Measurements from ENCODE around the gene NSUN7.

Gene NSUN7

DNA sequence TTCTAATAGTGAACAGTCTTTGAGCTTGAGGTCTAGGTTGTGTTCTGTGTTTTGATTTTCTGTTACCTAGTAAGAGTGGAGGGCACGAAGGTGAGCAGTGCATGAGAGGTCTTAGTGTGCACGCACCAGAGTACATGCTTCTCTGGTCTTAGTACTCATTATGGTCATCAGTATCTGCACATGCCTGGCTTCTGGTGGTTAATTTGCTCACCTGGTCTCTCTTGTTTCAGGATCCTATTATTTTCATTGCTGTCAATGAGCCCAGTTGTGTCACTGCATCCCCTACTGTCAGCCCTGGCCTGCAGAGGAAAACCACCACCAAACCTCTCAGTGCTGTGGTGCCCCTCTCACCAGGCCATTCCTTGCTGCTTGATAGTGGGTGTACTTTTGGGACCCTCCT is 54.8 kb downstream of the NSUN7 start:
- H3K27me3 ChIP-seq (ENCODE audit: control insufficient read depth, low read length): no peaks in the 10 kb centered on the region

DNA sequence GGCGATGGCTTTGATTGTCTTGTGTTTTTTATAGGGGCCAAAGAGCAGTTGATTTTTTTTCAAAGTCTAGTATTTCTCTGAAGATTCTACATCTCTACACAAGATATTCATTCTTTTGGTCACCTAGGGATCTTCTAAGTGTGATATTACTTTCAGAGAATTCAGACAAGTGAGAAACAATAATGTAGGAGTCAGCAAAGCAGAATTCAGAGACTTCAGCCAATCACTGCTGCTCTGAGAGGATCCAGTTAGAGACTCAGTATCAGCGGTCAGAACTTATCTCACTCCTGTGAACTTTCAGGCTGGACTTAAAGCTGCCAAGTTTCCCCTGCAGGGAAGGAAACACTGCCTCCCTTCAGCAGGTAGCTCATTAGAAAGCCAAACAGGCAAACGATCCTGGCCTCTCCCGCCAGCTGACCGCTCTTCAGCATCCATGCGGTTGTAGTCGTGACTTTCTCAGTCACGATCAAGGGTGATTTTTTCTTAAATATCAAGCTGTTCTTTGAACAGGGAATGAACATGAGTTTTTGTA is 59.2 kb downstream of the NSUN7 start:
- no peaks in the 10 kb centered on the region for H3K9me3 ChIP-seq (ENCODE audit: control insufficient read depth, insufficient read depth, low read length)
- no peaks in the 10 kb centered on the region for H4K20me1 ChIP-seq (ENCODE audit: control insufficient read depth, insufficient read depth, low read depth, low read length)
- H3K4me1 ChIP-seq (ENCODE audit: control insufficient read depth, low read length): no peaks in the 10 kb centered on the region
- no peak overlapping the region for H3K4me3 ChIP-seq (ENCODE audit: low read length)
- no peaks in the 10 kb centered on the region for H3K79me2 ChIP-seq (ENCODE audit: control insufficient read depth, low read length)
- H3K27ac ChIP-seq (ENCODE audit: low read depth, low read length): no peak overlapping the region
- TF ChIP-seq CTCF (IDR thresholded peaks at IDR 0.05; ENCODE audit: low read depth, low read length, poor library complexity, severe bottlenecking): no peak
- no peak for TF ChIP-seq EZH2phosphoT487 (IDR thresholded peaks at IDR 0.05; ENCODE audit: borderline replicate concordance, low read length)
- H3K36me3 ChIP-seq (ENCODE audit: control insufficient read depth, low read length): peaks cover under 1% of the 10 kb centered on the region; the same call in 1 of the 2 replicates
- H3F3A ChIP-seq (ENCODE audit: control insufficient read depth, insufficient read depth): no peaks in the 10 kb centered on the region; the same call in 1 of the 2 replicates
- no peak overlapping the region for H3K4me2 ChIP-seq (ENCODE audit: low read length)
- H3K9me2 ChIP-seq (replicated peaks; ENCODE audit: control insufficient read depth, low read length): no peaks in the 10 kb centered on the region
- H3K27me3 ChIP-seq (ENCODE audit: control insufficient read depth, low read length): no peaks in the 10 kb centered on the region

More for the DNA sequence above, 54.8 kb downstream of the NSUN7 start:
- H3K9me3 ChIP-seq (ENCODE audit: control insufficient read depth, insufficient read depth, low read length): no peaks in the 10 kb centered on the region
- TF ChIP-seq EZH2phosphoT487 (IDR thresholded peaks at IDR 0.05; ENCODE audit: borderline replicate concordance, low read length) (no peak), CTCF (IDR thresholded peaks at IDR 0.05; ENCODE audit: low read depth, low read length, poor library complexity, severe bottlenecking) (no peak)
- no peaks in the 10 kb centered on the region for H3K36me3 ChIP-seq (ENCODE audit: control insufficient read depth, low read length)
- H3K79me2 ChIP-seq (ENCODE audit: control insufficient read depth, low read length): no peaks in the 10 kb centered on the region
- H3F3A ChIP-seq (ENCODE audit: control insufficient read depth, insufficient read depth): no peaks in the 10 kb centered on the region; the same call in 1 of the 2 replicates
- H3K9me2 ChIP-seq (replicated peaks; ENCODE audit: control insufficient read depth, low read length): no peaks in the 10 kb centered on the region
- H3K4me3 ChIP-seq (ENCODE audit: low read length): no peak overlapping the region
- H3K4me2 ChIP-seq (ENCODE audit: low read length): no peak overlapping the region
- no peak overlapping the region for H3K27ac ChIP-seq (ENCODE audit: low read depth, low read length)
- no peaks in the 10 kb centered on the region for H4K20me1 ChIP-seq (ENCODE audit: control insufficient read depth, insufficient read depth, low read depth, low read length)
- peaks cover 10% of the 10 kb centered on the region for H3K4me1 ChIP-seq (ENCODE audit: control insufficient read depth, low read length)

DNA sequence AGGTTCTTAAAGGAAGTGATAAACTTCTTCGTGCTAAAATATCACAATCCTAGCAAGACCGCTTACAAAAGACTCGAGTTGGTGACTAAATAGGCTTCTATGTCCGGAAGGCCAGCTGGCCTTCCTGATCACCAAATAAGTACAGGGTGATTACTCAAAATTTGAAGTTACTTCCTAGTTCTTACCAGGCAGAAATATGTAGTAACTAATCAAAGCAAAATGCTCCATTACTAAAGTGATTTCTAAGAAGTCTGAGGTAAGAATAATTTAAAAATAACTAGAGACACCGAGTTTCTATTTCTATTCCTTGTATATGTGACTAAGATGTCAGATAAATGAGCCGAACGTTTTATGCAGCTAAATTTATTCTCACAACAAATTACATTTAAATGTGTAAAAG is 62.2 kb downstream of the NSUN7 start:
- Histone ChIP-seq H3K9me3 (ENCODE audit: control insufficient read depth, insufficient read depth, low read length) (no peaks in the 10 kb centered on the region), H3K4me3 (ENCODE audit: low read length) (no peak overlapping the region), H3K36me3 (ENCODE audit: control insufficient read depth, low read length) (peaks cover 19% of the 10 kb centered on the region), H3K4me2 (ENCODE audit: low read length) (no peak overlapping the region), H3K27ac (ENCODE audit: low read depth, low read length) (no peak overlapping the region), H4K20me1 (ENCODE audit: control insufficient read depth, insufficient read depth, low read depth, low read length) (no peaks in the 10 kb centered on the region), H3K27me3 (ENCODE audit: control insufficient read depth, low read length) (no peaks in the 10 kb centered on the region), H3K4me1 (ENCODE audit: control insufficient read depth, low read length) (no peaks in the 10 kb centered on the region), H3K9me2 (replicated peaks; ENCODE audit: control insufficient read depth, low read length) (no peaks in the 10 kb centered on the region), H3F3A (ENCODE audit: control insufficient read depth, insufficient read depth) (no peaks in the 10 kb centered on the region), H3K79me2 (ENCODE audit: control insufficient read depth, low read length) (no peaks in the 10 kb centered on the region)
- no peak for TF ChIP-seq EZH2phosphoT487 (IDR thresholded peaks at IDR 0.05; ENCODE audit: borderline replicate concordance, low read length)
- no peak for TF ChIP-seq CTCF (IDR thresholded peaks at IDR 0.05; ENCODE audit: low read depth, low read length, poor library complexity, severe bottlenecking)
